HG03469 (cell line): ENCODE measurements around the gene SOX13.
"Not testable (repeated sequence)": the region's sequence is repeated elsewhere in the genome, so short reads cannot be mapped to it uniquely, and the experiment has no call there.

Experiments used
- ATAC-seq: cut with Tn5 transposase; IDR thresholded peaks from one replicate; pipeline ENCODE4 v1.9.1; 2021; ENCODE audit warnings: mild to moderate bottlenecking, moderate library complexity, moderate number of reproducible peaks; ENCODE audit not compliant: unreplicated experiment

Gene SOX13

DNA sequence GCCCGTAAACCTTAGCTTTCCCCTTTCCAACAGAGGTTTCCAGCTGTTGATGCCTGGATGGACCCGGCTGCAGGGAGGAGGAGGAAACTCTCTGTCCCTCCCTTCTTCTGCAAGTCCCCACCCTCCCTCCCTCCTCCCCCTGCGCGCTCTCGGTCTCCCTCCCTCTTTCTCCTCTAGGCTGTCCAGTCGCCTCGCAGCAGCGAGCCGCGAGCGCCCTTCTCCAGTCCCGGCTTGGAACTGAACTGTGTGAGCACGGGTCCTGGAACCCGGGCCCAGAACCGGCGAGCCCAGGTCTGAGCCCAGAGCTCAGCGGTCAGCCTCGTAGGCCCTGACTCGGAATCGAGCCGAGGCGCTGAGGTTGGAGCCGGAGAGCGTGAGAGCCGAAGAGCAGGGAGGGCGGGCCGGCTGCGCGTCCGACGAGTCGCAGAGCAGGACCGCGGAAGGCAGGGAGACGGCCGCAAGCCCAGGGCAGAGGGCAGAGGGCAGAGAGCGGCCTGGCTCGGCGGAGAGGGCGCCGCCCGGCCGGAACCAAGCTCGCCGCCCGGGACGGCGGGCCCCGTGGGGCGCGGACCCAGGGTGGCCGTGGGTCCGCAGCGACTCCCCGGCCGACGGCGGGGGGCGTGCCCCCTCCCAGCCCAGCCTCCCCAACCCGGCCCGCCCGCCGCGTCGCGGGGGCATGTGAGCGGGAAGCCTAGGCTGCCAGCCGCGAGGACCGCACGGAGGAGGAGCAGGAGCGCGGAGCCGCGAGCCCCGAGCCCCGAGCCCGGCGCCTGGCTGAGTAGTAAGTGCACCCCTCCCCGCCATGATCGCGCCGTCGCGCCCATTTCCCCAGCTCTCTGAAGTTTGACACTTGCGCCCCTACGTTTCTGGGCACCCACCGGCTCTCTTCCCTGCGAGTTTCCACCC is at the start of gene SOX13:
Gene SOX13 (plus strand): TSS at position 185 of the 906 bp plus-strand sequence. CDS start 39,801 bp downstream, outside the sequence.
- ATAC-seq, result no peak

- ATAC-seq, result no peak
Observed at GRCh38 chr1:204025917-204026707, 46.8 kb upstream of the SOX13 start.

DNA sequence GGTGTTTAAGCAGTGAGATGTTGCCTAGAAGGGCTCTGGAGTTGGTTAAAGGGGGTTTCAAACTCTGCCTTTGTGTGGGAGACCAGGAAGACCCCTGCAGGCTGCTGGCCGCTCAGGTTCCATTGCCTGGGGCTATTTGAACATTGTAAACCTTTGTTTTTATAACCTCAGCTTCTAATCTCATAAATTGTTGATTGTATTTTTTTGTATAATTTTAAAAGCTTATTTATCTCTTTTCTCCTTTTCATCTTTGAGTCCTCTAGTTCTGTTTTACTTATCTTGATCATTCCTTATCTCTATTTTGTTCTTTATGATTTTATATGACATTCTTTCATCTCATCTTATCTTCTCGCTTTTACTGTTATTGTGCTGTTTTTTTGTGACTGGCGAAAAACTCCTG is 45.5 kb upstream of the SOX13 start:
- ATAC-seq, result no peak

DNA sequence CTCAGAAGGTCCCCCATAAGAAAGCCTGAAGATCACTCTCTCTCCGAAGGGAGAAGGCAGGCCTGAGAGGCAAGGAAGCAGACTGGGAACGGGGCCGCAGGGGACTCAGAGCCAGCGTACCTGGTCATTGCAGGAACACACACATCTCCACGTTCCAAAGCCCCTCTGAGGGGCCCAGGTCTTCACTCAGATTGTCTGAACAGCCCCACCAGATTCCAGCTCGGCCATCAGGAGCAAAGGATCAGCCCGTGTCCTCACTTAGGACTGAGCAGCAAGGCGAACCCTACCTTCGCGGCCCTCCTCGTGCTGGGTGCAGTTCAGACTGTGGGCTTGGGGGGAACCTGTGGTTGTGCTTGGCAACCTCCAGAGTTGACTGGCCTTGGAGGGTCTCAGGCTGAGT is 43.9 kb upstream of the SOX13 start:
- ATAC-seq, result no peak

- no peak for ATAC-seq
Observed at GRCh38 chr1:204031098-204031710, 41.7 kb upstream of the SOX13 start.

DNA sequence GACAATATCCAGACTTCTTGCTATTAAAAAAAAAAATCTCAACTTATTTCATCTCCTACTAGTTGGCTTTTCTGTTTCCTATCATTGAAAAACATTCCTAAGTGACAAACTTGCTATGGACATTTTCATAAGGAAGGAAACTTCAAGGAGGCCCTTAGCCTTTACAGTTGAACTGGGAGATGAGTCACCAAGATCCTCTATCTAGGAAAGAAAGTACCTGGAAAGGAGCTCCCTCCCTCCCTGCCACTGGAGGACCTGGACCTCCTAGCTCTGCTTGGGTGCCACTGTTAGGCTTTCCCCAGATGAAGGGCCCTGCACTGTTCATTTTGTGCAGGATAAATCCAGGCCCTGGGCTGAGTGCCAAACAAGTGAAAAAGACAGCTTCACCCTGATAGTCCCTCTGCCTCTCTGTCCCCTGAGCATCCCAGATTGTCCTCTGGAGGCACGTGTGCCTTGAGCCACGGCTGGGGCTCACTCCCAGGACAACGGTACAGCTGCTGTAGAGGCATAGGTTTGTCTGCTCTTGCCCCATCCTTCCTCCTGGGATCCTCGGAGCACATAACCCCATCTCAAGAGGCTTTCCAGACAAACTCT is 40.2 kb upstream of the SOX13 start:
- no peak for ATAC-seq

DNA sequence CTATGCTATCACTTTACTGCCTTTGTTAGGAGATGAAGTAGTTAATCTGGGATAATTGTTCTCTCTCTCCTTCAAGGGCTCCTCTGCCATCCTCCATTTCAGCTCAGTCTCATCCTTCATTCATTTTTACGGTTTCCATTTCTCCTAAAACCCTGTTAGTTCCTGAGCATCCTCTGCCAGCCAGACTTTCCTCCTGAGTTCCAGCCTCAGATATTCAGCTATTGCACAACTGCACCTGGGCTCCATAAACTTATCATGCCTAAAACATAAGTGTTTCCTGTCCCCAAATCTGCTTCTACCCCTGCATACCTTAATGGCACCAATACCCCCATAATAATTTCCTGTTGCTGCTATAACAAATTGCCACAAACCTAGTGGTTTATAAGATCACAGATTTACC is 39.6 kb upstream of the SOX13 start:
- ATAC-seq, result no peak

- no peak for ATAC-seq
Observed at GRCh38 chr1:204036882-204037655, 35.8 kb upstream of the SOX13 start.

GRCh38 chr1:204041232-204041767 is 31.6 kb upstream of the SOX13 start:
- no peak for ATAC-seq

DNA sequence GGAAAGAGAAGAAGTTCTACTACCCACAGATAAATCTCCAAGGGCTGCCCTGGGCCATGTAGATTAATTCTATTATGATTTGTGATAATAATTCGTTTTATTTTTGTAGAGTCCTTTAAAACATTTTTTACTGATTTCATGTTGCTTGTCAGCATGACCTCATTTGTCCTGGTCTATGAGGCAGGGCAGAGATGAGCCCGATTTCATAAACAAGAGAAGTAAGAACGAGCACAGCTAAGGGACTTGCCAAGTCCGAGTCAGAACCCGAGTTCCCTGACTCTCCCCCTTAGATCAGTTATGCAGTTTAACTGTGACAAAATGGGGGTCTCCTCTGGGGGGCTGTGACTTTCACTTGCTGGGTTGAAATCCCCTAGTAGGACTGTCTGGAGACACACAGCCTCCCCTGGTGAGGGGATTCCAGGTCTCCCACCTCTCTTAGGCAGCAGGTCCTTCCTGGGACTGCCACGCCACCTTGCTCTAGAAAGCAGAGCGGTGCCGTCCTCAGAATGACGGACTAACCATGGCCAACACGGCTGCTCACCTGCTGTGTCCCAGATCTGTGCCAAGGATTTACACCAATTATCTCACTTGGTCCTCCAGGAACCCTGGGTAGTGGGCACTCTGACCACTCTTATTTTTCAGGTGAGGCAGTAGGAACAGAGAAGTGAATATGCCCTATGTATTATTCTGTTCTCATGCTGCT is 31.0 kb upstream of the SOX13 start:
- no peak for ATAC-seq

DNA sequence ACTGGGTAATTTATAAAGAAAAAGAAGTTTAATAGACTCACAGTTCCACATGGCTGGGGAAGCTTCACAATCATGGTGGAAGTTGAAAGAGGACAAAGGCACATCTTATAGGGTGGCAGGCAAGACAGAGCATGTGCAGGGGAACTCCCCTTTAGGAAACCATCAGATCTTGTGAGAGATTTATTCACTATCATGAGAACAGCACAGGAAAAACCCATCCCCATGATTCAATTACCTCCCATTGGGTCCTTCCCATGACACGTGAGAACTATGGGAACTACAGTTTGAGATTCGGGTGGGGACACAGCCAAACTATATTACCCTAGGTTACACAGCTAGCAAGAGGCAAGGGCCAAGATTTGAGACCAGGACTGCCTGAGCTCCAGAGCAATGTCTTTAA is 30.4 kb upstream of the SOX13 start:
- no peak for ATAC-seq

DNA sequence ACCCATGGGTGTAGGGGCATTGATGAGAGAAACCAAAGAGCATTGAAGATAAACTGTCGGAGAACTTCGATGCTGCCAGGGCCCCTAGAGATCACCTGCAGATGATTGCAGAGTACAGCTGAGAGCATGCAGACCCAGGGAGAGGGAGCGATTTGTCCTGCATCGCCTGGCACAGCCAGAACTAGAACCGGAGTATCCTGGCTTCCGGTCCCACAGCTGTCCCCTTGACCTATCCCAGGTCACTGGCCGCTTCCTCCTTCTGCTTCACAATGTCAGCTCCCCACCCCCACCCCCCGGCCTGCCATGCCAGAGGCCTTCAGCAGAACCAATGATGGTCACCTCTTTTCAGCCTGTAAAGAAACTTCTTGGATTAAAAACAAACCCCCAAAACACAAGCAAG is 29.2 kb upstream of the SOX13 start:
- ATAC-seq, result no peak

DNA sequence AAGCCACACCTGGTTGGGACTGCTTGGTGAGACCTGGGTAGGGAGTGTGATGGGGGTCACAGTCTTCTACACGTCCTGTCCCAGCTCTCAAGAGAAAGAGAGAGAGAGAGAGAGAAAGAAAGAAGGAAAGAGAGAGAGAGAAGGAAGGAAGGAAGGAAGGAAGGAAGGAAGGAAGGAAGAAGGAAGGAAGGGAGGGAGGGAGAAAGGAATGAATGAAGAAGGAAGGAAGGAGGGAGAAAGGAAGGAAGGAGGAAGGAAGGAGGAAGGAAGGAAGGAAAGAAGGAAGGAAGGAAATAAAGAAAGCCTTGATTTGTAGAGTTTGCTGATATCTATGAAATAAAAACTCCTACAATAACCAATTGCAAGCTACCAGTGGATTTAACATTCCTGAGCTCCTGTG is 28.5 kb upstream of the SOX13 start:
- ATAC-seq, result no peak

GRCh38 chr1:204045430-204045829 is 27.5 kb upstream of the SOX13 start:
- ATAC-seq, result no peak

DNA sequence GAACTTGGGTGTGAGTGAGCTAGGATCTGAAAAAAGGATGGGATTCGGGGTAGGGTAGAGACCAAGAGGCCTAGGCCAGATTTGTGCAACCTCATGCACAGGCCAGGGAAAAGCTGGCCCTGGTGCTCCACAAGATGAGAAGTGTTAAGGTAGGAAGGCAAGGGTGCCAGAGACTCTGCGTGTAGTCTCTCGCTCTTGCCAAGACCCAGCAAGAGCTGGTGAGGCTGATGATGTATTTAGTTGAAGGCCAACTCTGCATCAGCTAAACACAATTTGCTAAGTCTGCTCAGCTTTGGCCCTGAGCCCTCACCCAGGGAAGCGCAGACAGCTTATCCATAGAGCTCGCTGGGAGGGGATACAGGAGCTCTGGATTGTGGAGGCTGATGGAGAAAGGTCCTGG is 26.6 kb upstream of the SOX13 start:
- ATAC-seq, result no peak

DNA sequence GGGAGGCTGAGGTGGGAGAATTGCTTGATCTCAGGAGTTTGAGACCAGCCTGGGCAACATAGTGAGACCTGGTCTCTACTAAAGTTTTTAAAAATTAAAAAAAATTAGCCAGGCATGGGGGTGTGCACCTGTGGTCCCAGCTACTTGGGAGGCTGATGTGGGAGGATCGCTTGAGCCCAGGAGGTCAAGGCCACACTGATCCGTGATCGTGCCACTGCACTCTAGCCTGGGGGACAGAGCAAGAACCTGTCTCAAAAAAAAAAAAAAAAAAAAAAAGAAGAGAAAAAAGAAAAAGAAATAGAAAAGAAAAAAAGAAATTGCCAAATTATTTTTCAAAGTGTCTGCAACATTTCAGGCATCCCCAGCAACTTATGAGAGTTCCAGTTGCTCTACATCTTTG is 24.1 kb upstream of the SOX13 start:
- not testable (repeated sequence) for ATAC-seq

DNA sequence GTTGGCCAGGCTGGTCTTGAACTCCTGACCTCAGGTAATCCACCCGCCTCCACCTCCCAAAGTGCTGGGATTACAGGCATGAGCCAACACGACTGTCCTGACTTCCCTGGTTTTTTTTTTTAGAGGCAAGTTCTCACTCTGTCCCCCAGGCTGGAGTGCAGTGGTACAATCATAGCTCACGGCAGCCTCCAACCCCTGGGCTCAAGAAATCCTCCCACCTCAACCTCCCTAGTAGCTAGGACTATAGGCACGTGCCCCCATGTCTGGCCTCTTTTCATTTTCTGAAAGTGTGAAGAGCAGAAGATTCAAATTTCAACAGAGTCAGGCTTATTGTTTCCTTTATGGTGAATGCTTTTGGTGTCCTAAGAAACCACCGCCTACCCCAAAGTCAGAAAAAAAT is 21.7 kb upstream of the SOX13 start:
- ATAC-seq, result no peak

DNA sequence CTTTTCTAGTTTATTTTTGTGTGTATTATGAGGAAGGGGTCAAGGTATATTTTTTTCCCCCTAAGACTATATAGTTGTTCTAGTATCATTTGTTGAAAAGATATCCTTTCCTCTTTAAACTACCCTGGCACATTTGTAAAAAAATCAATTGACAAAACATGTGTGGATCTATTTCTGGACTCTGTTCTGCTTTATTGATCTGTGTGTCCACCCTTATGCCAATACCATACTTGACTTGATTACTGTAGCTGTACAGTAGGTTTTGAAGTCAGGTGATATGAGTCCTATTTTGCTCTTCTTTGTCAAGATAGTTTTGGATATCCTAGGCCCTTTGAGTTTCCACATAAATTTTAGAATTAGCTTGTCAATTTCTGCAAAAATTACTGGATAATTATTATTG is 21.2 kb upstream of the SOX13 start:
- ATAC-seq, result no peak

GRCh38 chr1:204053893-204054292 is 19.0 kb upstream of the SOX13 start:
- no peak for ATAC-seq

DNA sequence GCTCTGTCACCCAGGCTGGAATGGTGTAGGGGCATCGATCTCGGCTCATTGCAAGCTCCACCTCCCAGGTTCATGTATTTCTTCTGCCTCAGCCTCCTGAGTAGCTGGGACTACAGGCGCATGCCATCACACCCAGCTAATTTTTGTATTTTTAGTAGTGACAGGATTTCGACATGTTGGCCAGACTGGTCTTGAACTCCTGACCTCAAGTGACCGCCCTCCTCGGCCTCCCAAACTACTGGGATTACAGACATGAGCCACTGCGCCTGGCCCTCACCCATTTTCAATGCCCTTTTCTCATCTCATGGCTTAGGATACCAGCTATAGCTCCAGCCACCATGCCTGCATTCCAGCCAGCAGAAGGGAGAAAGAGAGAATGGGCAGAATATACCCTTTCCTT is 12.9 kb upstream of the SOX13 start:
- no peak for ATAC-seq
